ENCODE measurements around the gene TAGLN3. TPM values are rescaled to one million over a fixed set of nuclear protein-coding genes. Genes with fewer than 3 reads are reported as not detected.

Gene TAGLN3
- total RNA-seq, 3 donors from 2014 or later (not counting 1 experiment from before 2014, with no cell fraction given) = not detected

- Mint-ChIP-seq H3K4me3 (no peak overlapping the region), H3K4me1 (no peaks in the 10 kb centered on the region), H3K27ac (no peak overlapping the region), H3K36me3 (no peaks in the 10 kb centered on the region), H3K9me3 (no peaks in the 10 kb centered on the region), H3K27me3 (ENCODE audit: low read depth in 2 of 2) (peaks cover 9 to 15% of the 10 kb centered on the region in 2 donors)
- Histone ChIP-seq H3K9me3 (ENCODE audit: control insufficient read depth, insufficient read depth, low read length) (no peaks in the 10 kb centered on the region), H3K36me3 (ENCODE audit: control insufficient read depth, insufficient read depth, low read length) (no peaks in the 10 kb centered on the region), H3K27me3 (ENCODE audit: control insufficient read depth, insufficient read depth, low read length) (no peaks in the 10 kb centered on the region), H3K4me3 (ENCODE audit: low read length) (no peak overlapping the region), H3K4me1 (ENCODE audit: control insufficient read depth, insufficient read depth, low read length) (no peaks in the 10 kb centered on the region), H3K27ac (ENCODE audit: low read length) (no peak overlapping the region)
- DNase-seq (no peak), ATAC-seq (no peak)
- intact Hi-C loops (cut with micrococcal nuclease) = no loop called here
- TF ChIP-seq CTCF (IDR thresholded peaks at IDR 0.05) = no peak
- WGBS (ENCODE audit: insufficient coverage) = 85% methylated on average over 1 of the region's 1 CpG
Observed at GRCh38 chr3:112047264-112047663, 48.5 kb downstream of the TAGLN3 start.

- Mint-ChIP-seq H3K9me3 (no peaks in the 10 kb centered on the region), H3K4me1 (no peaks in the 10 kb centered on the region), H3K27me3 (ENCODE audit: low read depth in 2 of 2) (peaks cover 9 to 17% of the 10 kb centered on the region in 2 donors), H3K27ac (no peak overlapping the region), H3K36me3 (no peaks in the 10 kb centered on the region), H3K4me3 (no peak overlapping the region)
- Histone ChIP-seq H3K27ac (ENCODE audit: low read length) (no peak overlapping the region), H3K27me3 (ENCODE audit: control insufficient read depth, insufficient read depth, low read length) (no peaks in the 10 kb centered on the region), H3K4me3 (ENCODE audit: low read length) (no peak overlapping the region), H3K4me1 (ENCODE audit: control insufficient read depth, insufficient read depth, low read length) (no peaks in the 10 kb centered on the region), H3K36me3 (ENCODE audit: control insufficient read depth, insufficient read depth, low read length) (no peaks in the 10 kb centered on the region), H3K9me3 (ENCODE audit: control insufficient read depth, insufficient read depth, low read length) (no peaks in the 10 kb centered on the region)
- WGBS (ENCODE audit: insufficient coverage) = 91% methylated on average over 8 of the region's 8 CpGs
- no peak for TF ChIP-seq CTCF (IDR thresholded peaks at IDR 0.05)
- DNase-seq (no peak), ATAC-seq (peak in 1 of 3 donors; percentile 32)
- intact Hi-C loops (cut with micrococcal nuclease) = no loop called here
Observed at GRCh38 chr3:112048911-112049310, 50.2 kb downstream of the TAGLN3 start.

- Mint-ChIP-seq H3K27me3 (ENCODE audit: low read depth in 2 of 2) (peaks cover 21% of the 10 kb centered on the region in 2 donors), H3K4me1 (no peaks in the 10 kb centered on the region), H3K36me3 (no peaks in the 10 kb centered on the region), H3K4me3 (no peak overlapping the region), H3K9me3 (no peaks in the 10 kb centered on the region), H3K27ac (no peak overlapping the region)
- DNase-seq (no peak), ATAC-seq (no peak)
- no peak overlapping the region for H3K4me3 ChIP-seq (ENCODE audit: low read length)
- no peaks in the 10 kb centered on the region for H3K27me3 ChIP-seq (ENCODE audit: control insufficient read depth, insufficient read depth, low read length)
- H3K9me3 ChIP-seq (ENCODE audit: control insufficient read depth, insufficient read depth, low read length) = no peaks in the 10 kb centered on the region
- no peak overlapping the region for H3K27ac ChIP-seq (ENCODE audit: low read length)
- H3K36me3 ChIP-seq (ENCODE audit: control insufficient read depth, insufficient read depth, low read length) = no peaks in the 10 kb centered on the region
- intact Hi-C loops (cut with micrococcal nuclease) = no loop called here
- no peak for TF ChIP-seq CTCF (IDR thresholded peaks at IDR 0.05)
- H3K4me1 ChIP-seq (ENCODE audit: control insufficient read depth, insufficient read depth, low read length) = no peaks in the 10 kb centered on the region
- WGBS (ENCODE audit: insufficient coverage) = 71% methylated on average over 1 of the region's 1 CpG
Observed at GRCh38 chr3:112053229-112053628, 54.5 kb downstream of the TAGLN3 start.

- peaks cover 20 to 22% of the 10 kb centered on the region in 2 donors for H3K27me3 Mint-ChIP-seq (ENCODE audit: low read depth in 2 of 2)
- H3K27me3 ChIP-seq (ENCODE audit: control insufficient read depth, insufficient read depth, low read length) = no peaks in the 10 kb centered on the region
- no peaks in the 10 kb centered on the region for H3K36me3 ChIP-seq (ENCODE audit: control insufficient read depth, insufficient read depth, low read length)
- ATAC-seq = no peak
- DNase-seq = no peak
- H3K9me3 ChIP-seq (ENCODE audit: control insufficient read depth, insufficient read depth, low read length) = no peaks in the 10 kb centered on the region
- H3K9me3 Mint-ChIP-seq = no peaks in the 10 kb centered on the region
- no peak overlapping the region for H3K27ac ChIP-seq (ENCODE audit: low read length)
- no peak for TF ChIP-seq CTCF (IDR thresholded peaks at IDR 0.05)
- H3K27ac Mint-ChIP-seq = no peak overlapping the region
- H3K4me3 Mint-ChIP-seq = no peak overlapping the region
- no peaks in the 10 kb centered on the region for H3K36me3 Mint-ChIP-seq
- no peaks in the 10 kb centered on the region for H3K4me1 Mint-ChIP-seq
- intact Hi-C loops (cut with micrococcal nuclease) = no loop called here
- H3K4me1 ChIP-seq (ENCODE audit: control insufficient read depth, insufficient read depth, low read length) = no peaks in the 10 kb centered on the region
- H3K4me3 ChIP-seq (ENCODE audit: low read length) = no peak overlapping the region
- WGBS (ENCODE audit: insufficient coverage) = 87% methylated on average over 3 of the region's 6 CpGs
Observed at GRCh38 chr3:112056451-112056929, 57.8 kb downstream of the TAGLN3 start.
